NCI-H526 (cell line): ENCODE measurements around the gene MFSD6.

Experiments used
- DNase-seq, 2 experiments: peaks; one replicate each; lab custom pipeline; 2025; lab: John Stamatoyannopoulos, UW

MFSD6 gene

DNA sequence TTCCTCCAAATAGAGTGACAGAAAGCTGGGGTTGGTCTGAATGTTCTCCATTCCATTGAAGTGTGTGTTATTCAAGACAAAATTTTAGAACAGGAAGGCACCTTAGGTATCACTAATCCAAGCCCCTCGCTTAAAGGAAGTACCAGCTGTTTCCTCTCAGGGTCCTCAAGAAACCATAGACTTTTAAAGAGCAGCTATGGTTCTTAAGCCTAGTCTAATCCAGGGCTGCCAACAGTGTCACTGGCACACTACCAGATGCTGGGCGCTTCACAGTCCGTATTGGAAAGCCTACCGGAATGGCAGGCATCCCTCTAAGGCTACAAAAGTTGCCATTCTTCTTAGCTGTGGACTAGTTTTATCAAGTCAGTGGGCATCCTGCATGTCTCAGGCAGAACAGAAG is 124.4 kb downstream of the MFSD6 start:
- no peak for DNase-seq

DNA sequence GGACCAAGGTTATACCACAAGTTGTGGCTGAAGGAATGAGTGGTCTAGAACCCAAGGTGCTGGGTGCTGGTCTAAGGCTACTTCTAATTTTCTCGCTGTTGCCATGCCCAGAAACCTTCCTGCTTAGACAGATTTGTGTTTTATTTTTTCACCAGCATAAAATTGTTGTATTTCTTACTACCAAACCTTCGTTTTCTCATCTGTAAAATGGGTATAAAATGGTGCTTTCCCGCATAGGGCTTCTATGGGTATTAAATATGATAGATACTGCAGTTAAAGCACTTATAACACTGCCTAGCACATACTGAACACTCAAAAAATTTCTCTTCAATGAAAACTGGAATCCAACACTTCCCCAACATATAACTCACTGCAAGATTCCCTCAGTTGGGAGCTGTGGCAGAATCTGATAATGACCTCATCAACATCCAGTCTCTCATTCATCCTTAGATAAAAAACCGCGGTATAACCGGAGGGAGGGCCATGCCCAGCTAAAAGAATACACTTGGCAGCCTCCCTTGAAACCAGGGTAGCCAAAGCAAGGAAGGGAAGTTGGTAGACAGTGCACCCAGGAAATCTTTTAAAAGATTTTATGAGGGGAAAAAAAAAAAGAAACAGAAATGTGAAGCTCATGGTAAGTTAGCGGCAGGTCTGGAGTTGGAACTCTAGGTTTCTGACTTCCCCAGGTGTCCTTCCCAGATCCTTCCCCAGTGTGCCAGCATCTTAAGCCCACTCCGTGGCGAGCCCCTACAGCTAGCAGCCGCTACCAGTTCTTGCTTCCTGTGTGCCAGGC is 125.2 kb downstream of the MFSD6 start:
- DNase-seq: no peak

DNA sequence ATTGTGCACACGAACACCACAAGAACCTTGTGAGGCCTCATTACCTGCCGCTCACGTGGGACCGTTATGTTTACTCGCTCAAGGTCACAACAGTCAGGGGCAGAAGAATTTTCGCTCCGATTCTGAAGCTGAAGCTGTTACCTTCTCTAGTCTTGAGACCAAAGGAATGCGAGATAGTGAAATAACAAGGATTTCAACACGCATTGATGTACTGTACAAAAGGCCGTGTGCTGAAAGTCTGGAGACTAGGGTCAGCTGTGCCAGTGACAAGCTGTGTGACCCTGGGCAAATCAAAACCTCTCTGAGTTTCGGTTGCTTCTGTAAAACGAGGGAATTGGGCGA is 125.8 kb downstream of the MFSD6 start:
- no peak for DNase-seq

DNA sequence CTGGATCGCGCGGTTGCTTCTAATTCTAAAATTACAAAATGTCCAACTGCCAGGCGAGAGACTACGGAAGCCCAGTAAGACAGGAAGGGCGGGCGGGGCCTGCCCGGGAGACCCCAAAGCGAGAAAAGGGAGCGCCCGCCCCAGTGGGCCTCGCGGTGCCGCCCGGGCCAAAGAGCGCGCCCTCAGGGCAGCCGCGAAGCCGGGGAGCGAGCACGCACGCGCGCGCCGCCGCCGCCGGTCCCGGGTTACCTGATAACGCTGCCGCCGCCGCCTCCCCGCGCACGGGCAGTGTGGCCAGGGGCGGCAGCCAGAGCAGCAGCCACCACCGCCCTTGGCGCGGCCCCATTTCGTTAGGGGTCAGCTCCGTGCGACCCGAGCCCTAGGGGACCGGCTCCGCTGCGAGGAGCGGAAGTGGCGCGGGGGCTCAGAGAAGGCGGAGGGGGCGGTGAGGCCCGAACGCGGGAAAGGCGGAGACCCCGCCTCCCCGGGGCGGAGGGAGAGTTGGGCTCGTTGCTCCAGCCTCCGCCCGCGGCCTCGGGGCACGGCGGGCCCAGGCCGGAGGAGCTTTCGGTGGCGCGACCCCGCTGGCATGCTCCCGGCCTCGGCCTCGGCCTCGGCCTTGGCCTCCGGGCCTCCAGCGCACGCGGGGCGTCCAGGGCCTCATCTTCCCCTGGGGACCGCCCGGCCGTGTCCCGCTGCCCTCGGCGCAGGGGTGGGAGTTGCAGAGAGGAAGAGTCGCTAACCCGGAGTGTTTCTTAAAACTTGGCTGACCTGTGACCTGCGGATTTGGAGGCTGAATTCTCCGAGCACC is 126.4 kb downstream of the MFSD6 start, which contains the start of gene NEMP2:
Gene NEMP2, minus strand, starts transcription at position 413 of the 811 bp plus-strand sequence. Its CDS starts 67 bp downstream, at position 346.
- peak; percentile 46 to 96 for DNase-seq

GRCh38 chr2:190535121-190535439 is 126.9 kb downstream of the MFSD6 start:
- DNase-seq: no peak

DNA sequence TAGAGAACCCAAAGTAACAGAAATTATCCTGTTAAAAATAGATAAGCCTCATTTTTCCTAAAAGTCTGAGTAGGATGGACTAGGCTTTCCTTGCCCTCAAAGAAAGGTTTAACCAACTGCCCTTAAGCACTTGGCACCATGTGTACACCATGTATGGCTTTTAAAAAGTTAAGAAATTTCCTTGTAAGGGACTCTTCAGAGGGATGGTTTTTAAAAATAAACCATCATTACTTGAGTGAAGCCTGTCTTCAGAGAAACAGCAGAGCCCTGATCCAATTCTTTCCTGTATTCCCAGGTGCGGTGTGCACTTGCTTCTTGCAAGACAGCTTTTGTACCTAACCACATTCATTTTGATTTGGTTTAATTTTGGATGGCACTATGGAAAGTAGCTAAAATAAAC is 127.4 kb downstream of the MFSD6 start:
- DNase-seq: peak in 1 of 2 experiments; percentile 39

GRCh38 chr2:190537765-190538164 is 129.6 kb downstream of the MFSD6 start:
- no peak for DNase-seq

DNA sequence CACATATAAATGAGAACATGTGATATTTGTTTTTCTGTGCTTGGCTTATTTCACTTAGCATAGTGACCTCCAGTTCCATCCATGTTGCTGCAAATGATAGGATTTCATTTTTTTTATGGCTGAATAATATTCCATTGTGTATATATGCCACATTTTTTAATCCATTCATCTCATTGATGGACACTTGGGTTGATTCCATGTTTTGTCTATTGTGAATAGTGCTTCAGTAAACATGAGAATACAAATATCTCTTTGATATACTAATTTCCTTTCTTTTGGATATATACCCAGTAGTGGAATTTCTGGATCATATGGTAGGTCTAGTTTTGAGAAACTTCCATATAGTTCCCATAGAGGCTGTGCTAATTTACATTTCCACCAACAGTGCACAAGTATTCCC is 130.0 kb downstream of the MFSD6 start:
- no peak for DNase-seq

GRCh38 chr2:190540048-190540447 is 131.9 kb downstream of the MFSD6 start:
- DNase-seq: no peak

DNA sequence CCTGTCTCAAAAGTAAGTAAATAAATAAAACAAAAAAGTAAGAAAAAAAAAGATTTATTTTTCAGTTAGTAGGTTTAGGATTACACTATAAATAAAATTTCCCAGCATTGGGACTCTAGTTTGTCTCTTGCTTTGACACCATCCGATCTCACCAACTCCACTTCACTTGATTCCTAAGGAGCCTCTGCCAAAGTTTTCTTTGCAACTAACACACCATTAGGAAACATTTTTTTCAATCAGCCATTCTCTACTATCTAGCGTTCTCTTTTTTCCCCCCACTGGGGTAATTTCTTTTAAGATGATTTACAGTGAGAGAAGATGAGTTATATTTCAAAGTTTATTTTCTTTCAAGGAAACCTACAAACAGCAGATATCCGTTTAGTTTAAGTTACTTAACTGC is 136.9 kb downstream of the MFSD6 start:
- DNase-seq: no peak

DNA sequence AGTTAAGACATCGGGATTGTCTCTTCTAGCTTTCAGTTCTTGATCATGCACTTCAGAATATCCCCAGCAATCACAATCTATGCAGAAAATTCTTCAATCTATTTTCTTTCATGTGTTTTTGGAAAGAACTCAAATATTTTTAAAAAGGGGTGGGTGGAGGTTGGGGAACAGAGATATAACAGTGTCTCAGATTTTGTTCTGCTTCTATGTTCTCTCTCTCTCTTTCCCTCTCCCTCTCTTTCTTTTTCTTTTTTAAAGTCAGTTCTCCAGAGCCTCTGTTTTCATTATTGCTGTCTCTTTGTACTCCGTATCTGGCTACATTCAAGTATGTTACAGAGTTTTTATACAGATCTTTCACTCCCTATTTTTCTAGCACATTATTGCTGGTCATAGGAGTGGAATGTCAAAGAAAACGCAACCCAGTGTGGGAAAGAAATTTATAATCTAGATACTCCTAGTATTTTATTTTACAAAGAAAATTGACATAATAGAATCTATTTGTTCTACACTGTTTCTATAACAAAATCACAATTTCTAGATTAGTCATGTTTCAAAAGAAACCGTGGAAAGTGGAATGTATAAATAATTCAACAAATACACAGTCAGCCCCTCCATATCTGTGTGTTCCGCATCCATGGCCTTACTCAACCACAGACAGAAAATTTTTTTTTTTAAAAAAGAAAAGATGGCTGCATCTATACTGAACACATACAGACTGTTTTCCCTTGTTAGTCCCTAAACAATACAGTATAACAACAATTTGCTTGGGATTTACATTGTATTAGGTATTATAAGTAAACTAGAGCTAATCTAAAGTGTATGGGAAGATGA is 137.6 kb downstream of the MFSD6 start:
- no peak for DNase-seq

DNA sequence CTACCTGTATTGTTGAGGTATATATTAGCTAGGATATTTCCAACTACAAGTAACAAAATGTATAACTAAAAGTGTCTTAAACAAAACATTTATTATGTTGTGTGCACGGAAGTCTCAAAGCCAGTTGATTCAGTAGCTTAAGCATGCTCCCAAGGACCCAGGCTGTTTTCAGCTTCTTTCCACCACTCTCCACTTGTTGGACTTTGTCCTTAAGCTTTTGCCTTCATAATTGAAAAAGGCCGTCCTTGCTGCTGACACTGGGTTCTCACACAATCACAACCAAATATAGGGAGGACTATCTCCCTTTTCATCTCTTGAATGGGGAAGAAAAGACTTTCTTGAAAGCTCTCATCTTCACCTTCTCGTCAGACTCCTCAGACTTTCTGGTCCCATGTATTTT is 138.6 kb downstream of the MFSD6 start:
- no peak for DNase-seq

DNA sequence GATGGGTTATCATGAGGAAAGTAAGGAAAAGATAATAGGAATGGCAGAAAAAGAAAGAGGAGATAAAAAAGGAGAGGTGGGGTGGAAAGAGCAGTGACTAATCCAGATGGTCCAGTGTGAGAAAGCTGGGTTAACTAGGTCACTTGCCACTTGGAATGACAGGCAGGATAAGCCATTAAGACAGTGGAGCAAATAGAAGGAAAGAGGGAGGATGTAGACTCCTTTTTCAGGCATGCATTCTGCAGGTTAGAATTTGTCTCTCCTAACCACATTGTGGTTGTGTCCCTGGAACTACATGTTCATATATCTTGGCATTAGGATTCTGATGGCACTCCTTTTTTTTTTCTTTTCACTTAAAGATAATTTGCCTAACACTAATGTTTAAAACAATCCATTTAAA is 139.7 kb downstream of the MFSD6 start:
- DNase-seq: no peak

DNA sequence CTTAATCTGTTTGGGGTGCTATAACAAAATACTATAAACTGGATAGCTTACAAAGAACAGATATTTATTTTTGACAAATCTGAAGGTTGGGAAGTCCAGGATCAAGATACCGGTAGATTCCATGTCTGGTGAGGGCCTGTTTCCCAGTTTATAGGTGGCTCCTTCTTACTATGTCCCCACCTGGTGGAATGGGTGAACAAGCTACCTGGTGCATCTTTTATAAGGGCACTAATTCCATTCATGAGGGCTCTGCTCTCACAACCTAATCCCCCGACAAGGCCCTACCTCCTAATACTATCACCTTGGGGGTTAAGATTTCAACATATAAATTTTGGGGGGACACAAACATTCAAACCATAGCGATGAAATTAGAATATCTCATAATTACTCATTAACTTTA is 142.0 kb downstream of the MFSD6 start:
- no peak for DNase-seq
